Ovary (tissue), 9 donors: Measurements from ENCODE around the gene SPATC1L. TPM values are rescaled to one million over a fixed set of nuclear protein-coding genes. Genes with fewer than 3 reads are reported as not detected.

Source experiments
- DNase-seq, 5 donors: peaks; one replicate each; pipeline ENCODE4 v3.0.0-alpha.2; 2019 to 2020
- H3K27ac ChIP-seq, 2 donors: fragments of 200-600 bp; one replicate each; pipeline versions ENCODE4 v1.5.1 to v1.8.0; 2019 to 2022
- H3K27me3 ChIP-seq: fragments of 200-600 bp; one replicate; pipeline ENCODE4 v1.8.0; 2022
- H3K36me3 ChIP-seq: fragments of 200-600 bp; sonication (generic); one replicate; pipeline ENCODE4 v1.5.1; 2019
- H3K4me1 ChIP-seq: one replicate; pipeline ENCODE4 v1.8.1; 2013; ENCODE audit warnings: mild to moderate bottlenecking, moderate library complexity; ENCODE audit not compliant: insufficient read depth
- H3K4me3 ChIP-seq: fragments of 200-600 bp; sonication (generic); one replicate; pipeline ENCODE4 v1.5.1; 2017
- H3K9me3 ChIP-seq, 2 donors: fragments of 200-600 bp in 1 of 2; sonication (generic) in 1 of 2; one replicate each; pipeline versions ENCODE4 v1.5.1 to v1.8.1; 2013 to 2019; ENCODE audit warnings: mild to moderate bottlenecking in 1 of 2, moderate library complexity in 1 of 2
- CTCF ChIP-seq, 3 donors: fragments of 450-650 bp in 2 of 3; fragments of 200-600 bp in 1 of 3; IDR thresholded peaks; one replicate each; pipeline versions ENCODE4 v1.5.1 to v1.8.0; 2016 to 2022; ENCODE audit warnings: antibody characterized with exemption in 3 of 3, mild to moderate bottlenecking in 1 of 3
- EP300 ChIP-seq: sonication (generic); formaldehyde crosslinking; IDR thresholded peaks from one replicate; pipeline ENCODE4 v1.6.1; 2017; ENCODE audit warnings: antibody characterized with exemption
- POLR2A ChIP-seq: fragments of 450-650 bp; IDR thresholded peaks from one replicate; pipeline ENCODE4 v1.6.1; 2017; ENCODE audit warnings: antibody characterized with exemption, mild to moderate bottlenecking, moderate library complexity
- WGBS, 3 donors: extraction: QIAGEN DNeasy Blood & Tissue Kit in 1 of 3; methylation state at CpG; one replicate each; pipeline versions ENCODE4 v1.1.5 to v1.1.7; 2013 to 2017; 5-methylcytosine and 5-hydroxymethylcytosine counted together
- intact Hi-C, 4 donors: fragments of 100-400 bp; cut with DNase I; formaldehyde crosslinking; loops; one replicate each; pipeline versions ENCODE4 v1.11.0 to v1.15.1; 2022 to 2023
- polyA plus RNA-seq, 2 donors: library from polyadenylated mRNA; stranded (reverse); fragments of 200-250 nt in 1 of 2; fragments of 350-450 nt in 1 of 2; fragmentation: Illumina TruSeq in 1 of 2; extraction: RNeasy Lipid Tissue Mini Kit (QIAGEN cat#74804) in 1 of 2; gene quantifications; one replicate each; pipeline ENCODE4 v1.2.3, GENCODE V29; 2013 to 2014
- total RNA-seq, 7 donors: library from RNA; depleted of rRNA in 2 of 7; stranded (reverse); fragments of >200 nt in 2 of 7; fragmentation: NEBNext Ultra II Directional in 3 of 7; extraction: Animal tissue kit (Norgen Biotek cat#: 25700) in 3 of 7; gene quantifications; one replicate each; pipeline versions ENCODE4 v1.1.0 to v1.2.4, GENCODE V29; 2016 to 2023
- donor health status: DM: no; HTN: no; CAD: no; lungs with moderate emphysema.
- donor health status: DM: no; HTN: no; CAD: no.
- donor health status: Bipolar disorder and iron deficiency.
- donor health status: DM: yes; HTN: yes; CAD: no.
- donor health status: DM: no; HTN: no; CAD: no.
- donor health status: DM: yes; HTN: yes; CAD: no.

Gene SPATC1L
- total and polyA plus RNA-seq, 9 donors, result 2.8 to 21.3 (median 14.9) TPM

- WGBS, 3 donors, result 87 to 89% (median 88%) methylated on average over 28 to 29 of the region's 29 CpGs
- intact Hi-C loops, result no loop called here
- no peaks in the 10 kb centered on the region for H3K9me3 ChIP-seq
- no peak overlapping the region for H3K4me3 ChIP-seq
- no peaks in the 10 kb centered on the region for H3K4me1 ChIP-seq
- TF ChIP-seq EP300, result no peak
- no peak for TF ChIP-seq CTCF (IDR thresholded peaks at IDR 0.05)
- no peak for TF ChIP-seq POLR2A
- no peaks in the 10 kb centered on the region for H3K27me3 ChIP-seq
- peak; percentile 14 to 33 (median 21) for DNase-seq
- no peaks in the 10 kb centered on the region for H3K36me3 ChIP-seq
- H3K27ac ChIP-seq, result no peak overlapping the region
Observed at GRCh38 chr21:46121286-46122221, 62.7 kb downstream of the SPATC1L start.

GRCh38 chr21:46120301-46121285 lies 63.7 kb downstream of the SPATC1L start:
- TF ChIP-seq EP300, result no peak
- TF ChIP-seq POLR2A, result no peak
- TF ChIP-seq CTCF (IDR thresholded peaks at IDR 0.05), result no peak
- intact Hi-C loops, result no loop called here
- H3K4me3 ChIP-seq, result no peak overlapping the region
- no peaks in the 10 kb centered on the region for H3K36me3 ChIP-seq
- peak; percentile 10 to 35 (median 21) for DNase-seq
- H3K9me3 ChIP-seq, result no peaks in the 10 kb centered on the region
- no peaks in the 10 kb centered on the region for H3K4me1 ChIP-seq
- 84 to 90% (median 85%) methylated on average over 24 to 26 of the region's 26 CpGs for WGBS, 3 donors
- H3K27me3 ChIP-seq, result no peaks in the 10 kb centered on the region
- H3K27ac ChIP-seq, result no peak overlapping the region

- H3K36me3 ChIP-seq, result no peaks in the 10 kb centered on the region
Observed at GRCh38 chr21:46119637-46120271, 64.5 kb downstream of the SPATC1L start.

More at GRCh38 chr21:46119637-46120271, 64.5 kb downstream of the SPATC1L start:
- H3K27me3 ChIP-seq, result no peaks in the 10 kb centered on the region
- TF ChIP-seq EP300, result no peak
- TF ChIP-seq POLR2A, result no peak
- no peak for TF ChIP-seq CTCF (IDR thresholded peaks at IDR 0.05)
- no peak overlapping the region for H3K27ac ChIP-seq
- H3K9me3 ChIP-seq, result no peaks in the 10 kb centered on the region
- H3K4me3 ChIP-seq, result no peak overlapping the region
- intact Hi-C loops, result no loop called here
- H3K4me1 ChIP-seq, result no peaks in the 10 kb centered on the region
- 74 to 88% (median 83%) methylated on average over 14 of the region's 14 CpGs for WGBS, 3 donors
- peak in 3 of 5 donors; percentile 9 to 32 (median 21) for DNase-seq
